ENCODE results near the gene ALKAL2.
A peak's percentile ranks its signal among the peaks of the same experiment; 100 is the strongest.

Gene ALKAL2

DNA sequence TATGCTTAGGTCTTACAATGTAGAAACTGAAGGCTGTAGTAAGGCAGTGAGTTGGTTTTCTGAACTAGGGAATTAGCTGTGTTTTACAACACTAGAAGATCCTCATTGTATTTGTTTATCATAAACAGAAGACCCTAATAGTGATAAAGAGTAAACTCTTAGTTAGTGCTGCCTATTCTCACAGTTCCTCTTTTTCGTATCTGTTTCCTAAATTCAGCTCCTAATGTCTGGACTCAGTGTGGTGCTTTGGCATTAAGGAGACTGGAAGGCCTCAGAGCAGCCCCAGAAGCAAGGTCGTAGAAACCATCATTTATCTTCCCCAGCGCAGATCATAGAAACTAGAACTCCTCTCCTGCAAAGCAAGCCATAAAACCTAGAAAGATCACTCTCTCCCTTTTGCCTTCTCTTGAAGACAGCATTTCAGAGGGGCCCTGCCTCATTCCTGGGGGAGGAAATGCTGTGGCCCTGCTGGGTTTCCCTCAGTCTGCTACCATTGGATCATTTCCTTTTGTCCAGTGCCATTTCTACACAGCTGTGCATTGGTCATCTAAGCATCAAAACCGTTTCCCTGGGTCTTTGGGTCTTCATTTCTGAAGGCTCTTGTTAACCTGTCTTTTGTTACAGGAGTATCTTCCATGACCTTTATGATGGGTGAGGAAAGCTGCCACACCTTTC, 18.4 kb downstream of the ALKAL2 start:
- DNase-seq = no peak

DNA sequence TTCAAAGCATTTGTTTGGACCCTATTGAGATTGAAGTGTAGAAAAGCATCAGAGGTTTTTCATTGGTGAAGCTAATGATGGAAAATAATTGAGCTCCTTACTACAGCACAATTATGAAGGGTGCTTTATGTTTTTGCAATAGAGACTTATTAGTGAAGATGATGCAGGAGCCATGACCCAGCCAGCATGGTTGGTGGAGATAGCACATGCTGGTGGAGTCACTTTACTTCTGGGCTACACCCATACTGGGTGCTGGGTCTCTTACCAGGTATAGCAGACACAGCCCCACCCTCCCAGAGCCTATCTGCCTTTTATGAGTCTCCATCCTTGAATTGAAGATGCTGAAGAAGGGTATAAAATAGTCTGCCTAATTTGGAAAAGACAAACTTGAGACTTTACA, 19.6 kb downstream of the ALKAL2 start:
- no peak for DNase-seq

DNA sequence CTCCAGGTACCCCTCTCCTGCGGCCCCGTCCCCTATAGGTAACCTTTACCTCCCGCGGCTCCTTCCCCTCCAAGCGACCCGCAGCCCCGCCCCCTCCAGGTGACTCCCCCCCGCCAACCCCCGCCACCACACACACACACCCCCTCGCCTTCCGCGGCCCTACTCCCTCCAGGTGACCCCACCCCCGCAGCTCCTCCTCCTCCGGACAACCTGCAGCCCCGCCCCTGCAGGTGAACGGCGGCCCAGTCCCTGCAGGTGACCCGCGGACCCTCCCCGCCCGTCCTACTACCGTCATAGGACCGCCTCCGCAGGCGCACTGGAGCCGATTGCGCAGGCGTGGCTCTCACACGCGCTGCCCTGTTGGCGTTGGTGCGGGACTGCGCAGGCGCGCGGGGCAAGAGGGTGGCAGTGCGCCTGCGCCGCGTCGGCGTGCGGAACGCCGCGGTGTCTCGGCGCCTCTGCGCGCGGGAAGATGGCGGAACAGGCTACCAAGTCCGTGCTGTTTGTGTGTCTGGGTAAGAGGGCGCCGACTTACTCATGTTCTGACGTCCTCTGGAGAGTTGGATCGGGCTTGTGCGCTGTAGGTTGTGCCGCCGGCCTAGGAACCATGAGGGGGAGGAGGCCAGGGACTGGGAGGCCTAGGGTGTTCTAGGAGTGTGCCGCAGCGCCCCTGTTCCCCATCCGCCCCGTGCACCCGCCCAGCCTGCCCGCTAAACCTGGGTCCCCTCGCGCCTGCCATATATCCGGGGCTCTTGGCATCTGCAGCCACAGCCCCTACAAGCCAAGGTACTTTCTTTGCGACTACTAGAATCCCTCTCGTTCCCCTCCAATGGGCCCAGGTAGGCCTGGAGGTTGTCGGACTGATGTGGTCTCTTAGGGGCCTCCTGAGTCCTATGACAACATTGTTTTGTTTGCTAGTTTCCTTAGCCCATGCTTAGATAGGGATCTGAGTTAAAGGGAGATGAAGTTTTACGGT, 23.1 kb downstream of the ALKAL2 start, which contains the start of gene ACP1:
TSS of gene ACP1 (plus strand) at position 455 of the 976 bp plus-strand sequence. CDS start at position 473, 18 bp downstream.
- peak; percentile 92 for DNase-seq

DNA sequence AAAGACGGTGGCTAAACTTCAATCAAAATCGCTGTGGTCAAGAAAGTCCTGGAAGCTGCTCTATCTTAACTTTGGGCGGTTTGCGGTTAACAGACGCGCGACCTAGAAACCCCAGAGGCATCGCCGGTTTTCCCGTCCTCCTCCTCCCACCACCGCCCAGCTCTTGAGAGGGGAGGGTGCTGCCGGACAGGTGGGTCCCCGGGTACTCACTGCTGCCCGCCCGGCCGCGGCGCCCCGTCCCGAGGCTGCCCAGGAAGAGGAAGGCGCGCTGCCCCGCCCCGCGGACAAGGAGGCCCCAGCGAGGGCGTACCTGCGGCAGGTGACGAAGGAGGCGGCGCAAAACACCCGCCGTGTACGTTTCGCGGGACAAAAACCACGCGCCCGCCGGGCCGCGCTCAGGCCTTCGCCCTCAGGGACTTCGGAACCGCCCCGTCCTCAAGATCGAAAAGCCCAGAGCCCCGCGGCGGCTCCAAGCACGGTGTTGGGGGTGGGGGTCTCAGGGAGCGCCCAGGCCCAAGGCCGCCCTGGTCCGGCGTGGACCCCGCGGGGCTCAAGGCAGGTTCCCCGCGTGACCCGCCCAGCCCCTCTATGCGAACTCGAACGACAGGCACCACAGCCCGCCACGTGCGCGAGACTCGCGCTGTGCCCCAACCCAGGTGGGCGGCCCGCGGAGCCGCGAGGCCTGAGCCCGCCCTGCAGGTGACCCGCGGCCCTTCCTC, 24.0 kb downstream of the ALKAL2 start, which contains the start of gene SH3YL1:
TSS of gene SH3YL1 (minus strand) at position 259 of the 719 bp plus-strand sequence. CDS start at position 211, 48 bp downstream.
- DNase-seq = no peak

DNA sequence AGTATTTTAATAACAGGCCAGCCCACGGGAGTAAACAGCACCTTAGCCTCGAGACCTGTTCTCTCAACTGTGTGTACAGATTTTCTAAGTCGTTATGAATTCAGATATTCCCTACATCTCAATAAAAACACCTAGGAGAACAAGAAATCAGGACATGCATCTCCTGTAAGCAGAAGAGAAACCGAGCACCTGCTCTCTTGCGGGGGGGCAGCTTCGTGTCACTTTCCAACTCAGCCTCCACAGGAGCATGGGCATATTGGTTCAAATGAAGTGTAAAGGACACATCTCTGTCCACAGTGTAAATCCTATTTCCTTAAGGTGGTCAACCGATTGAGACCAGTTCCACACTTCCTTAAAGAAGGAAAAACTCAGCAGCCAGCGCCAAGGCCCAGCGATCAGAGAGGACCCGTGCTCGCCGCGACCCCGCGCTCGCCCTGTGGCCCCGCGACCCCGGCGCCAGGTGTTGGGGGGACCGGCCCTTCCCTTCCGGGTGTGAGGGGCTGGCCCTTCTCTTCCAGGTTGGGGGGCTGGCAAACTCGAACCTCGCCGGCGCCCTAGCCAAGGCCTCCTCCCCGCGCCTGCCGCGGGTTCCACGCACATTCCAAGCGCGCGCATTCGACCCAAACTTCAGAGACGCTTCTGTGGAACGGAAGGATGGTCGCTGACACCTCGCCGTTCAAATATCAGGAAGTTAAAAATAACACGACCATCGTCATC, 24.7 kb downstream of the ALKAL2 start:
- no peak for DNase-seq

DNA sequence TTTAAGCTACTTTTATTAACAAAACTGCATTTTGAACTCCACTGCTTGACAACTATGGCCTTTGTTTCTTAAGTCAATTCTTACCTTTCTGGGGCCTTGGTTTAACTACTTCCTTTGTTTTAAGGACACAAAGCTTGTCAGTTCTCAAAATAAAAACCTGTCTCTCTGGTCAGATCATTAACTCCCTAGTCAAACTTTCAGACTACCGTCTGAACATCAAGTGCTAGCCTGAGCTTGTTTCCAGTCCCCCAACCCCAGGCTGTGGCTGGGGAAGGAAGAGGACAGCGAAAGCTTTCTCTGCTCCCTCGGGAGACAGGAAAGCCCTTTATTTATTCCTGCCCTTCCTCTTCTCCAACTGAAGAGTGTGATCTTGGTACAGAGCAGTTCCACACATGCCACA, 25.8 kb downstream of the ALKAL2 start:
- DNase-seq = no peak

DNA sequence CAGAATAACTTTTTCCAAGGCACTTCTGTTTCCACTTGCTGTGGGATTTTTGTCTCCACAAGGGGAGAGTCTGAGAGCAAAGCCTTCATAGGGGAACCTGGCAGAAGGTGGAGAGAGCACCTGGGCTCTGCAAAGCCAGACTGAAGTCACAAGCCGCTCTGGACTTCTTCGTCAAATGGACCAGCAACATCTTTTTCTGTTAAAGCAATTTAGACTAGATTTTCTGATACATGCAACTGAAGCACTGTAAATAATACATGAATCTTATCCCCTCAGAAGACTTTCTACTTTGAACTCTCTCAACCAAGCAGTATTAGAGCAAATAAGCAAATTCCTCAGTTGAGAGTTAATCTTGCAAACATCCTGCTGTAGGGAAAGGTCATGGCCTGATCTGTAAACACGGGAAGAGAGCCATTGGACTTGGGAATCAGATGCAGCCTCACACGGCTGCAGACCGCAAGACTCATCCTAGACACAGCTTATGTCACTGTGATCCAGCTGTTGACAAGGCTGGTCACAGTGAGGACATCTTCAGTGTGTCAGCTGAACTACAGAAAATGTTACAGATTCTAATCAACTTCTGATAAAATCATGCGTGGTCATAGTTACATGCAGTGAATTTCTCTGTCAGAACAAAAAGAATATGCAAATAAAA, 27.3 kb downstream of the ALKAL2 start:
- DNase-seq = no peak

DNA sequence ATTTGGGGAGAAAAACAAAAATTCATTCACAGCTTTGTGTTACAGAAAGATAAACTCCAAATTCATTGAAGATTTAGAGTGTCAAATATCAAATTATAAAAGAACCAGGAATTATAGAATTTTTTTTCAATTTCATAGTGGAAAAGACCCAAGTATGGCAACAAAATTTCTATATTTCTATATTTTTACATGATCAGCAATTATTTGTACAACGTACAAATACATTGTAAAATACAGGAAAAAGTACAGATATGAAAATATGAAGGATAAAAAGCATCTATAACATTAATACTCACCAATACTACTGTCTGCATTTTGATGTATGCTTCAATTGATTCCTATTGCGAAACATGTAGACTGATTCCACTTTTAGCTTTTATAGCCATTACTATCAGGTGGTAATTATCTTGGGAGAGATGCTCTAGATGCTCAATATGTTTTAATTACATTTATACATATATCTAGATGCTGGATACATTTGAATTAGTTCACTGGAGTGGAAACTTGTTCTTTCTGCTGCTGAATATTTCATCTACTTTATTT, 28.0 kb downstream of the ALKAL2 start:
- DNase-seq = no peak

DNA sequence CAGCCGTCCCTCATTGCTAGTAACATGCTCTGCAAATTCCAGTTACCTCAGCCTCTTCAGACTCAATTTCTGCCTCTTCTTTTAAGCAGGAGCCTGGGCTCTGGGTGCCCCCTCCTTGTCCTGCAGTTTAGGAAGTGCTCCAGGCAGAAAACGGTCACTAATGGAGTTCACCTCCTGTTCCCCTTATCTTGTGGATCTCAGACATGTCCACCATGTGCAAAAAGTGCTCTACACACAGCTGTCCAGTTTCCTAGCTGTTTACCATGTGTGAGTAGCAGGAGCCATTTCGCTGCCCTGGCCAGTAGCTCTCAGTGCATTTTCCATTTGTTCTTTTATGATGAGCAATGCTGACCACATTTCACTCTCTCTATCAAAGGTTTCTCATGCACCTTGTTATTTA, 29.0 kb downstream of the ALKAL2 start:
- no peak for DNase-seq

DNA sequence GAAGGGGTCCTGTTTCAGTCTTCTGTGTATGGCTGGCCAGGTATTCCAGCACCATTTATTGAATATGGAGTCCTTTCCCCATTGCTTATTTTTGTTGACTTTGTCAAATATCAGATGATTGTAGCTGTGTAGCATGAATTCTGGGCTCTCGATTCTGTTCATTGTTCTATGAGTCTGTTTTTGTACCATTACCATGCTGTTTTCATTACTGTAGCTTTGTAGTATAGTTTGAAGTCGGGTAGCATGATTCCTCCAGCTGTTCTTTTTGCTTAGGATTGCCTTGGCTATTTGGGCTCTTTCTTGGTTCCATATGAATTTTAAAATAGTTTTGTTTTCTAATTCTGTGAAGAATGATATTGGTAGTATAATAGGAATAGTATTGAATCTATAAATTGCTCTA, 30.0 kb downstream of the ALKAL2 start:
- DNase-seq = no peak

DNA sequence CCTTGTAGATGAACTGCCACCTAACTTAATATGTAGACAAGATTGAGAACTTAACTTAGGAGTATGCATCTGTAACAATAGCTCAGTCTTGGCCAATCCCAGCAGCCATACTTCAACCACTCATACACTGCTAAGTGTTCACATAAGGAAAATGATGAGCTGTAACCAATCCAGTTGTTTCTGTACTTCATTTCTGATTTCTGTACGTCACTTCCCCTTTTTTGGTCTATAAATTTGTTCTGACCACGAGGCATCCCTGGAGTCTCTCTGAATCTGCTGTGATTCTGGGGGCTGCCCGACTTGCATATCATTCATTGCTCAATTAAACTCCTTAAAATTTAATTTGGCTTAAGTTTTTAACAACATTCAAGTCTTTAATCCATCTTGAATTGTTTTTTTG, 30.5 kb downstream of the ALKAL2 start:
- no peak for DNase-seq

DNA sequence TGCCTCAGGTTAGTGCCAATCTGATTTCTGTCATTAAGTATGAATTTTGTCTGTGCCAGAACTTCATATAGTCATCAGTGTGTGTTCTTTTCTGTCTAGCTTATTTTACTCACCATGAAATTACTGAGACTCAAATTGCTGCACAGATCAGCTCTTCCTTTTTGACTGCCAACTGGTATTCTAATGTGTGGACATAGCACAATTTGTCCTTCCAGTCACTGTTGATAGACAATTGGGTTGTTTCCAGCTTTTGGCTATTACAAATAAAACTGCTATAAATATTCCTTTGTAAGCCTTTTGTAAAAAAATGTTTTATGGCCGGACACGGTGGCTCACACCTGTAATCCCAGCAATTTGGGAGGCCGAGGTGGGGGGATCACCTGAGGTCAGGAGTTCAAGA, 31.8 kb downstream of the ALKAL2 start:
- DNase-seq = no peak

DNA sequence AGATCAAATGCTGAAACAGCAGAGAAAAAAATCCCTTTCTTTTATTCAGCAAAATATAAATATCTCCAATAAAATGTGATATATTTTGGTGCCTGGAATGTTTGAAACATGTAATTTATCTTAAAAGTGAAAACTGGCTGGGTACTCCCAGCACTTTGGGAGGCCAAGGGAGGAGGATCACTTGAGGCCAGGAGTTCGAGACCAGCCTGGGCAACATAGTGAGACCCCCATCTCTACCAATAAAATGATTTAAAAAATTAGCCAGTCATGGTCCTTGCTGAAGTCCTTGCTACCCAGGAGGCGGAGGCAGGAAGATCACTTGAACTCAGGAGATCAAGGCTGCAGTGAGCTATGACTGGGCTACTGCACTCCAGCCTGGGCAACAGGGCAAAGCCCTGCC, 32.7 kb downstream of the ALKAL2 start:
- no peak for DNase-seq

DNA sequence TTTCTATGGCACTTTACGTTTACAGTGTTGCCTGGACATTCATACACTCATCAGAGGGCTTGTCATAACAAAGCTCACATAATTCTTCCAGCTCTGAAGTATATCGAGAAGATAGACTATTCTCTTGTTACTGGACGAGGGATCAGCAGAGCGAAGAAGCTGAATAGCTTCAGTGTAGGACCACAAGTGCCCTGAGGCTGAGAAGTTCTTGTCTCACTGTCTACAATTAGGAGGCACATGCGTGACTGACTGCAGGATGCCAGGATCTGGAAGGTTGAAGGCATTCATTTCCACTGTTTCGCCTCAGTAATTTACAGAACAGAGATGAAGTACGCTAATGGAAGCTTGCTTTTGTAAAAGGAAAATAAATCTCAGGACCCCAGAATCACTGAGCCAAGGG, 33.6 kb downstream of the ALKAL2 start:
- no peak for DNase-seq

DNA sequence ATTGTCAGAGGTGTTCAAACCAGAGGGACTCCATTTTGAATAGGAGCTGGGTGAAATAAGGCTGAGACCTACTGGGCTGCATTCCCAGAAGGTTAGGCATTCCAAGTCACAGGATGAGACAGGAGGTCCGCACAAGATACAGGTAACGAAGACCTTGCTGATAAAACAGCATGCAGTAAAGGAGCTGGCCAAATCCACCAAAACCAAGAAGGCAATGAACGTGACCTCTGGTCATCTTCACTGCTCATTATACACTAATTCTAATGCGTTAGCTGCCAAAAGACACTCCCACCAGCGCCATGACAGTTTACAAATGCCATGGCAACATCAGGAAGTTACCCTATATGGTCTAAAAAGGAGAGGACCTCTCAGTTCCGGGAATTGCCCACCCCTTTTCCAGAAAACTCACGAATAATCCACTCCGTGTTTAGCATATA, 34.7 kb downstream of the ALKAL2 start:
- DNase-seq = no peak

DNA sequence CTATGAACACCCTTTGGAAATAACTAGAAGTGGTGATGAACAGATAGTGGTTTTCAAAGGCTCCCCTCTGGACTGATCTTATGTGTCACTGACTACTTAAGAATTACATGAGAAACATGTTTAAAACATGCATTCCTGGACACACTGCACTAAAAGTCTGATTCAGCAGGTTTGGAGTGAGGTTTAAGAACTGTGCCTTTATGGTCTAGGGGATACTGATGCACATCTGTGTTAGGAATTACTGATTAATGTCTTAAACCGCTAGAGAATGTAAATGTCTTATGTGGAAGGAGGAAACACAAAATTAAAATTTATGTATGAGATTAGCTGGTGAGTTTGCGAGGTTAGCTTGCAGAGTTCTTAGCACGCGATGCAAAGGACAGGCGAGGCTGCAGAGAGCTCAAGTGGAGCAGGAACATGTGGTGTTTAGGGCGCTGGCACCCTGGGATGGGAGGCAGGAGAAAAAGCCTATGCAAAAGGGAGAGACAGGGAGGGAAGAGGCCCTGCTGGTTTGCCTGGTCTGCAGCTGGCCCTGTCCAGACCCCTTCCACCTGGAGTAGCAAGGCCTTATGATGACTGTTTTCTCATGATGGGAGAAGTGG, 35.8 kb downstream of the ALKAL2 start:
- DNase-seq = peak; percentile 44

DNA sequence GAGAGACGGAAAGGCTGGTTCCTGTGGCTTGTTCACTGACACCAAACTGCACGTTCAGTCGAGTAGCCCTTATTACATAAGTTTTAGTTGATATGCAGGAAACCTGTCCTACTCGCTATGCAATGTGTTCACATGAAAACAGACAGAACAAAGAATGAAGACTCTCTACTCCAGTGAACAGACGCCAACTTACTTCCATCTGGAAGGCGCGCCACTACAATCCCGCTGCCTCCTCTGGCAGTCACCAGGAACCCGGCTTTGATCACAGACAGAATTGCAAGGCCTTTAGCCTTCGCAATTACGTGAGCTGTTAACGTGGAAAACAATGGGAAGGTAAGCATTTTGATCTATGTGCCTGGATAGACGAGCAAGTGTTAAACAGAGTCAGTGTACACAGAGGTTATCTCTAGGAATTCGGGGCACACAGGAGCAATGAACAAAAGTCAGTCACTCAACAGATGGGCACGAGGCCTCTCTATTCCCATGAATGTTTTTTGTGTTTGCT, 38.3 kb downstream of the ALKAL2 start:
- no peak for DNase-seq

DNA sequence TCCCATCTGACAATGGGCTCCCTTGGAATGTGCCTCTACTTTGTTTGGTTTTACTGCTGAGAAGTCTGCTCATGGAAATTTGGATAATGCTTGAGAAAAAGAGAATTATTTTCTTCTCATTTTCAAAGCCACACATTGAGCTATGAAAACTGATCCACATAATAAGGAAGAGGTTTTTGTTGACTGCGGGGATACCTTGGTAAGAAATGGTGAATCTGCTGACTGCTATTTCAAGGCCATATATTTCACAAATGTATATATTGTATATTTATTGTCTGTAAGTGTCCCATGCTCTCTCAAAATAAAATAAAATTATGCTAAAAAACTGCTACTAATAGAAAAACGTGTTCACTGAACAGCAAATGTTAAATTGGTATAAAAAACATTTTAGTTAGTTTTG, 39.2 kb downstream of the ALKAL2 start:
- no peak for DNase-seq

DNA sequence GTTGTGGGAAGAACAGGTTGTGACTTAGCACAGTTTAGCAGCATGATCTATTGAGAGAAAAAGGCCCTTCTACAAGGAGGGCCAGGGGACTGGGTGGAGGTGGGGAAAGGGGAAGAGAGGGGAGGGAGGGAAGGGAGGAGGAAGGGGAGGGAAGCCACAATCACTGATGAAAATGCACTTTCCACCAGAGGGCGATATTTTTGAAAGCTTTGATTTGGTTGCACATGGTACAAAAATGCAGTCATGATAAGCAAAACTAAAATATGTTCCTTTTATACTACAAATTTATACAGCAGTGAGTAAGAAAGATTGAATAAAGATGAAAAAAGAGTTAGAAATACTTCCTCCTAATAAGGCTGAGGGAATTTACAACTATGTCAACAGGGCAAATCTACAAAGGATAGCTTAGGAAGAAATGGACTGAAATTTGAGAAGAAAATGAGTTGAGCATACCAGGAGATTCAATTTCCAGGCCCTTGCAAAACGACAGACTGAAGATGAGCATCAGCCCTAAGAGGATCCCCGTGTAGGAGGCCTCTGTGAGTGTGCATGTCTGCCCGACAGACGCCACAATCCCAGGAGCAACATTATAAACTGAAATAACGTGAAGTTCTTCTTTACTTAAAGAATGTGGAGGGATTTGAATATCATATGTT, 41.3 kb downstream of the ALKAL2 start:
- peak; percentile 71 for DNase-seq

DNA sequence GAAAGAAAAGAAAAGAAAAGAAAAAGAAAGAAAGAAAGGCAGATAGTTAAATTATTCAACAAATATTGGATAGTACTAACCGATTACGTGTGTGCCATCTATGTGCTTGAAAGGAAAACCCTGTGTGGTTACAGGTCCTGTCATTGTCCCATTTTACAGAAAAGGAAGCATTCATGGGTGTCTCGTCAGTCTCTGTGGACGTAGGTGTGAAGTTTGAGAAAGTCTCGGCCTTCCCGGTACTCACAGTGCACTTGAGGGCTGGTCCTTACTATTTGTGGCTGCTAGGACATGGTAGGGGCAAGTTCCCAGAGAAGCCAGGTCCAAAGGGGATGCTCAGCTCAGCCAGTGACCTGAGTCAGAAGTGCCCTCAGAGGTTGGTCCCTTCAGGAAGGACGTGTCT, 43.3 kb downstream of the ALKAL2 start:
- no peak for DNase-seq

DNA sequence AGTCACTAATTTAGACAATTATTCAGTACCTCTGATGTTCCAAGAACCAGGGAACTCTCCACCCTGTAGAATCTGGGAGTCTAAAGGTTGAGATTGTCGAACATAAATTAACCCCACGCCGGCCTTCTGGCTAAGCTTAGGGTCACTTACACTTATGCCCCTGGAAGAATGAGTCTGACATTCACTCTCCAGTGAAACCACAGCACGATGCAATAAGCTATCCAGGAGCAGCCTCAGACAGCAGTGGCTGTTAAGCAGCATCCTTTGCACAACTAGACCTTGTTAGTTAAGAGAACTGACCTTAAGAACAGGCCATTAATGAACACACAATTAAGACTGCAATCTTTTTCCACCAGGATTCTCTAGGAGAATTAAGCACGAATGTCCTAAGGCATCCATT, 49.0 kb downstream of the ALKAL2 start:
- DNase-seq = no peak
